GM12878 (cell line): Measurements from ENCODE around the gene MRM1. TPM values are rescaled to one million over a fixed set of nuclear protein-coding genes. Genes with fewer than 3 reads are reported as not detected.

Experiments
- ATAC-seq: fragments of 200-7000 bp; cut with Tn5 transposase; 3 replicates; pipeline ENCODE4 v1.9.1; 2020; ENCODE audit warnings: mild to moderate bottlenecking, moderate library complexity
- BruUV-seq: library from RNA; stranded (reverse); fragments of 400-500 nt; replicated peaks from 2 replicates; lab custom pipeline; 2021; lab: Mats Ljungman, UMichigan
- CTCF ChIA-PET: fragments of 300-600 bp; sonication (Branson Sonifier 250); formaldehyde crosslinking; extraction: SDS; loops from one replicate; lab custom pipeline; 2021; ENCODE audit warnings: inconsistent platforms; lab: Yijun Ruan, JAX
- POLR2A ChIA-PET: fragments of 350-600 bp; formaldehyde crosslinking; extraction: SDS; loops from one replicate; lab custom pipeline; 2021; ENCODE audit warnings: inconsistent platforms; lab: Charles Lee
- RAD21 ChIA-PET: fragments of 300-600 bp; sonication (Branson Sonifier 250); formaldehyde crosslinking; loops from one replicate; lab custom pipeline; 2023; ENCODE audit warnings: antibody characterized with exemption; ENCODE audit not compliant: unreplicated experiment; lab: Charles Lee
- SMC1A ChIA-PET: fragments of 300-600 bp; sonication (Branson Sonifier 250); formaldehyde crosslinking; loops from one replicate; lab custom pipeline; 2023; ENCODE audit not compliant: unreplicated experiment, uncharacterized antibody; lab: Charles Lee
- DNase-seq: peaks from one replicate; pipeline ENCODE4 v3.0.0-alpha.2; 2011; ENCODE audit warnings: low read depth, low spot score
- FAIRE-seq: peaks from 3 replicates; lab custom pipeline; 2011; peaks lifted over from hg19 to GRCh38; lab: Jason Lieb, UNC
- H2AFZ ChIP-seq: 2 replicates; pipeline ENCODE4 v1.6.0; 2011; ENCODE audit warnings: low read depth, low read length, control low read depth; ENCODE audit not compliant: control insufficient read depth
- H3K27ac ChIP-seq: 2 replicates; pipeline ENCODE4 v1.5.1; 2011; ENCODE audit warnings: control low read depth; ENCODE audit not compliant: control insufficient read depth, insufficient read depth
- H3K27me3 ChIP-seq, 2 experiments: replicated peaks in 1 of 2; 2 replicates each; pipeline versions ENCODE4 v1.6.0 to v1.6.1; 2011; ENCODE audit warnings: low read length in 1 of 2; ENCODE audit not compliant: control insufficient read depth in 2 of 2, insufficient read depth in 2 of 2
- H3K36me3 ChIP-seq, 2 experiments: 2 replicates each; pipeline ENCODE4 v1.5.1; 2011; ENCODE audit warnings: low read length in 1 of 2; ENCODE audit not compliant: control insufficient read depth in 2 of 2, insufficient read depth in 2 of 2
- H3K4me1 ChIP-seq: 2 replicates; pipeline ENCODE4 v1.6.1; 2011; ENCODE audit warnings: mild to moderate bottlenecking, low read length, moderate library complexity, mixed read lengths; ENCODE audit not compliant: control insufficient read depth, insufficient read depth
- H3K4me2 ChIP-seq: 2 replicates; pipeline ENCODE4 v1.6.0; 2011; ENCODE audit warnings: control low read depth; ENCODE audit not compliant: control insufficient read depth, insufficient read depth
- H3K4me3 ChIP-seq: fragments of 200-600 bp; sonication (generic); 2 replicates; pipeline ENCODE4 v1.5.1; 2016
- H3K79me2 ChIP-seq: 2 replicates; pipeline ENCODE4 v1.6.0; 2011; ENCODE audit warnings: low read length; ENCODE audit not compliant: control insufficient read depth, insufficient read depth
- H3K9ac ChIP-seq: 2 replicates; pipeline ENCODE4 v1.8.0; 2011; ENCODE audit warnings: low read length, control low read depth, mixed read lengths; ENCODE audit not compliant: control insufficient read depth, insufficient read depth
- H3K9me3 ChIP-seq: replicated peaks from 3 replicates; pipeline ENCODE4 v1.5.1; 2011; ENCODE audit warnings: mild to moderate bottlenecking, low read length; ENCODE audit not compliant: control insufficient read depth, insufficient read depth
- H4K20me1 ChIP-seq: 2 replicates; pipeline ENCODE4 v1.6.0; 2011; ENCODE audit not compliant: control insufficient read depth, insufficient read depth
- CHD4 ChIP-seq: fragments of 200-600 bp; sonication (generic); IDR thresholded peaks from 2 replicates; pipeline ENCODE4 v1.6.1; 2016; ENCODE audit warnings: mild to moderate bottlenecking
- FOXM1 ChIP-seq: IDR thresholded peaks from 2 replicates; pipeline ENCODE4 v1.6.1; 2012; ENCODE audit warnings: low read depth, mild to moderate bottlenecking, inconsistent platforms, low read length, moderate library complexity
- GATAD2B ChIP-seq: fragments of 450-650 bp; conservative IDR thresholded peaks from 2 replicates; pipeline ENCODE4 v1.6.1; 2017; ENCODE audit warnings: low read depth, mild to moderate bottlenecking, moderate library complexity
- IRF5 ChIP-seq: fragments of 450-650 bp; IDR thresholded peaks from 2 replicates; pipeline ENCODE4 v1.6.1; 2017; ENCODE audit warnings: borderline replicate concordance
- MYC ChIP-seq: IDR thresholded peaks from 2 replicates; pipeline ENCODE4 v1.6.1; 2011; ENCODE audit warnings: mild to moderate bottlenecking, low read length, moderate library complexity, inconsistent platforms; ENCODE audit not compliant: insufficient read depth, insufficient replicate concordance, insufficient read length, severe bottlenecking
- SMAD1 ChIP-seq: fragments of 450-650 bp; IDR thresholded peaks from 2 replicates; pipeline ENCODE4 v1.6.1; 2018; ENCODE audit warnings: mild to moderate bottlenecking, low read depth; ENCODE audit not compliant: partially characterized antibody
- TCF7 ChIP-seq: IDR thresholded peaks from 2 replicates; pipeline ENCODE4 v1.6.1; 2014; ENCODE audit warnings: antibody characterized with exemption, borderline replicate concordance
- ZBED1 ChIP-seq: IDR thresholded peaks from 2 replicates; pipeline ENCODE4 v1.6.1; 2016; ENCODE audit warnings: borderline replicate concordance
- ZNF24 ChIP-seq: fragments of 450-650 bp; IDR thresholded peaks from 2 replicates; pipeline ENCODE4 v1.6.1; 2017; ENCODE audit warnings: antibody characterized with exemption, mild to moderate bottlenecking
- WGBS: methylation state at CpG from one replicate; pipeline ENCODE4 v1.1.6; 2016; ENCODE audit warnings: low lambda C conversion rate; ENCODE audit not compliant: insufficient replicate concordance, insufficient coverage; ENCODE audit errors: missing lambda C conversion rate; 5-methylcytosine and 5-hydroxymethylcytosine counted together
- in situ Hi-C: fragments of 300-500 bp; cut with MboI; formaldehyde crosslinking; loops from 9 replicates; pipeline ENCODE4 v1.14.3; 2018; ENCODE audit warnings: mixed read lengths
- intact Hi-C: fragments of 100-400 bp; cut with micrococcal nuclease; formaldehyde crosslinking; loops from one replicate; pipeline ENCODE4 v1.14.2; 2022; ENCODE audit not compliant: unreplicated experiment
- polyA plus RNA-seq, 11 experiments: library from polyadenylated mRNA; depleted of rRNA in 4 of 11; unstranded in 6 of 11; stranded (reverse) in 5 of 11; fragments of >200 nt; fragmentation: Nextera tagmentation in 4 of 11; fragmentation: Illumina TruSeq in 1 of 11; extraction: Ambion mirVana in 4 of 11; extraction: Trizol in 1 of 11; gene quantifications; 1 replicate in 1 of 11; 2 replicates in 10 of 11; pipeline versions ENCODE4 v1.2.1 to v1.2.3, GENCODE V29; 2011 to 2016; ENCODE audit warnings: inconsistent platforms in 2 of 11, missing spikeins in 2 of 11, low read depth in 1 of 11
- total RNA-seq, 4 experiments: library from RNA; depleted of rRNA in 3 of 4; stranded (reverse); fragments of >200 nt in 3 of 4; fragmentation: Illumina TruSeq in 1 of 4; extraction: Trizol in 1 of 4; gene quantifications; 2 replicates each; pipeline versions ENCODE4 v1.2.1 to v1.2.3, GENCODE V29; 2013 to 2021
- TF ChIP-seq, protein P1 (sequence below): fragments of 450-650 bp; IDR thresholded peaks from 2 replicates; pipeline ENCODE4 v1.6.1; 2017; ENCODE audit warnings: antibody characterized with exemption, mild to moderate bottlenecking, moderate library complexity

MRM1 gene
- total and polyA plus RNA-seq, 10 of the 15 experiments (the other 5 are each of a cell fraction or from before 2014, with no cell fraction given), result 0.23 to 16.9 (median 13.2) TPM

GRCh38 chr17:36613155-36613554 is 11.8 kb downstream of the MRM1 start:
- Histone ChIP-seq H3K9me3 (no peaks in the 10 kb centered on the region), H4K20me1 (no peaks in the 10 kb centered on the region), H2AFZ (no peak overlapping the region), H3K27me3 (no peaks in the 10 kb centered on the region), H3K4me1 (no peaks in the 10 kb centered on the region), H3K27ac (no peak overlapping the region), H3K36me3 (no peaks in the 10 kb centered on the region), H3K4me2 (no peak overlapping the region), H3K4me3 (no peak overlapping the region), H3K79me2 (no peaks in the 10 kb centered on the region), H3K9ac (no peak overlapping the region)
- RAD21 ChIA-PET, result no interaction called here
- DNase-seq (no peak), ATAC-seq (no peak), FAIRE-seq (no peak)
- intact Hi-C loops (no loop called here), in situ Hi-C loops (loop anchor here (25.0 kb wide), 2 partner anchors 449 to 624 kb away; no protein-coding TSS in a partner anchor)
- WGBS, result 77% methylated on average over 4 of the region's 4 CpGs
- POLR2A ChIA-PET, result no interaction called here
- no TSS peak for BruUV-seq
- CTCF ChIA-PET, result interaction anchor here (0.6 to 2.8 kb wide), 2 partner anchors 11 to 759 kb away, joined by 3 to 14 read pairs; partner anchors contain the start of gene MRM1
- no peak for TF ChIP-seq ZBED1
- no peak for TF ChIP-seq MYC
- no peak for TF ChIP-seq FOXM1
- no peak for TF ChIP-seq SMAD1
- TF ChIP-seq, protein P1, sequence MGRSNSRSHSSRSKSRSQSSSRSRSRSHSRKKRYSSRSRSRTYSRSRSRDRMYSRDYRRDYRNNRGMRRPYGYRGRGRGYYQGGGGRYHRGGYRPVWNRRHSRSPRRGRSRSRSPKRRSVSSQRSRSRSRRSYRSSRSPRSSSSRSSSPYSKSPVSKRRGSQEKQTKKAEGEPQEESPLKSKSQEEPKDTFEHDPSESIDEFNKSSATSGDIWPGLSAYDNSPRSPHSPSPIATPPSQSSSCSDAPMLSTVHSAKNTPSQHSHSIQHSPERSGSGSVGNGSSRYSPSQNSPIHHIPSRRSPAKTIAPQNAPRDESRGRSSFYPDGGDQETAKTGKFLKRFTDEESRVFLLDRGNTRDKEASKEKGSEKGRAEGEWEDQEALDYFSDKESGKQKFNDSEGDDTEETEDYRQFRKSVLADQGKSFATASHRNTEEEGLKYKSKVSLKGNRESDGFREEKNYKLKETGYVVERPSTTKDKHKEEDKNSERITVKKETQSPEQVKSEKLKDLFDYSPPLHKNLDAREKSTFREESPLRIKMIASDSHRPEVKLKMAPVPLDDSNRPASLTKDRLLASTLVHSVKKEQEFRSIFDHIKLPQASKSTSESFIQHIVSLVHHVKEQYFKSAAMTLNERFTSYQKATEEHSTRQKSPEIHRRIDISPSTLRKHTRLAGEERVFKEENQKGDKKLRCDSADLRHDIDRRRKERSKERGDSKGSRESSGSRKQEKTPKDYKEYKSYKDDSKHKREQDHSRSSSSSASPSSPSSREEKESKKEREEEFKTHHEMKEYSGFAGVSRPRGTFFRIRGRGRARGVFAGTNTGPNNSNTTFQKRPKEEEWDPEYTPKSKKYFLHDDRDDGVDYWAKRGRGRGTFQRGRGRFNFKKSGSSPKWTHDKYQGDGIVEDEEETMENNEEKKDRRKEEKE, result no peak
- no peak for TF ChIP-seq IRF5
- TF ChIP-seq ZNF24, result no peak
- no peak for TF ChIP-seq GATAD2B
- no peak for TF ChIP-seq CHD4
- no peak for TF ChIP-seq TCF7
- SMC1A ChIA-PET, result no interaction called here
